H1 (cell line): Measurements from ENCODE around the gene QRSL1.

ENCODE experiments used
- BACH1 ChIP-seq: IDR thresholded peaks from 2 replicates; pipeline ENCODE4 v1.6.1; 2012; ENCODE audit warnings: low read length, improper control_type of control experiment
- BRCA1 ChIP-seq: IDR thresholded peaks from 2 replicates; pipeline ENCODE4 v1.6.1; 2012; ENCODE audit warnings: low read depth, low read length, improper control_type of control experiment
- CEBPB ChIP-seq: IDR thresholded peaks from 2 replicates; pipeline ENCODE4 v1.6.1; 2012; ENCODE audit warnings: low read depth, low read length
- CREB1 ChIP-seq: IDR thresholded peaks from 2 replicates; pipeline ENCODE4 v1.6.1; 2012; ENCODE audit warnings: inconsistent platforms
- EZH2 ChIP-seq: fragments of 200-600 bp; sonication (generic); IDR thresholded peaks from 2 replicates; pipeline ENCODE4 v1.7.1; 2012; ENCODE audit warnings: low read depth, mild to moderate bottlenecking, moderate library complexity, low read length, inconsistent platforms; ENCODE audit not compliant: severe bottlenecking
- POLR2A ChIP-seq, 2 experiments: IDR thresholded peaks; 1 replicate in 1 of 2; 2 replicates in 1 of 2; pipeline ENCODE4 v1.6.1; 2011; ENCODE audit warnings: low read depth in 2 of 2, low read length in 2 of 2, mild to moderate bottlenecking in 2 of 2; ENCODE audit errors: control extremely low read depth in 1 of 2
- POLR2AphosphoS5 ChIP-seq: IDR thresholded peaks from 2 replicates; pipeline ENCODE4 v1.6.1; 2011; ENCODE audit warnings: low read depth, low read length
- TAF1 ChIP-seq: IDR thresholded peaks from 2 replicates; pipeline ENCODE4 v1.6.1; 2011; ENCODE audit warnings: mild to moderate bottlenecking, low read depth, low read length
- TEAD4 ChIP-seq: IDR thresholded peaks from 2 replicates; pipeline ENCODE4 v1.6.1; 2012; ENCODE audit warnings: low read depth, low read length, inconsistent platforms, mixed read lengths
- TF ChIP-seq, protein P1 (sequence below), 3 experiments: IDR thresholded peaks; 1 replicate in 2 of 3; 2 replicates in 1 of 3; pipeline versions ENCODE4 v1.5.1 to v1.6.1; 2011; ENCODE audit warnings: low read length in 3 of 3, mild to moderate bottlenecking in 3 of 3, inconsistent platforms in 2 of 3, low read depth in 1 of 3, moderate library complexity in 1 of 3; ENCODE audit not compliant: insufficient read depth in 1 of 3; ENCODE audit errors: control extremely low read depth in 1 of 3
- TF ChIP-seq, protein P2 (sequence below): IDR thresholded peaks from 2 replicates; pipeline ENCODE4 v1.6.1; 2012; ENCODE audit warnings: inconsistent platforms

DNA sequence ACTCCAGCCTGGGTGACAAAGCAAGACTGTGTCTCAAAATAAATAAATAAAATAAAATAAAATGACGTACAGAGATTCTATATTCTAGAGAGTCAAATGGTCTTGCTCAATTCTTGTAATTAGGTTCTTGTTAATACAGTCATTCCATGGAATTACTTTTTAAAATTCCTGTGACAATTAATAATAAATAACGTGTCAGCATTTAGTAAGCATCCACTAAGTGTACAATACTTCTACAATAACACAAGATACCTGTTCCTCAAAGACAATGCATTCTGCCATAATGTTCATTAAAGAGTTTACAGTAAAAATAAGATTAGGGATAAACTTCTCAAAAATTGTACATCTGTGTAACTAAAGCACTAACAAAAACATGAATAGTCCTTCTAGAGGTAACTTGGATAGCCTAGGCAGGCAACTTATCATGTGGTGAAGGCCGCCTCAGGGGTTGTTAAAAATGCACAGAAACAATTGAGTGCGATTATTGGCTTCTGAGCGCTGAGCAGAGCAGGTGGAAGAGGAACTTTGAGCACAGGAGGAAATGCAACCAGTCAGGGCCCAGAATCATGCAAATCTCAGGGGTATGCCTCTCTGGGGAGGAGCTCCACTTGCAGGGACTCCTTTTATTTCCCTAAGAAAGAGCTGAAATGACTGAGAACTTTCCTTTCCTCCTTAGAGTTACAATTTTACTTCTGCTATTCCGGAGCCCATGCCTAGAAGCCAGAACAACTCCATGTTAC lies 37.1 kb downstream of the QRSL1 start:
- no peak for TF ChIP-seq CREB1
- no peak for TF ChIP-seq BACH1
- TF ChIP-seq CEBPB: no peak
- no peak for TF ChIP-seq TAF1
- TF ChIP-seq, protein P1, sequence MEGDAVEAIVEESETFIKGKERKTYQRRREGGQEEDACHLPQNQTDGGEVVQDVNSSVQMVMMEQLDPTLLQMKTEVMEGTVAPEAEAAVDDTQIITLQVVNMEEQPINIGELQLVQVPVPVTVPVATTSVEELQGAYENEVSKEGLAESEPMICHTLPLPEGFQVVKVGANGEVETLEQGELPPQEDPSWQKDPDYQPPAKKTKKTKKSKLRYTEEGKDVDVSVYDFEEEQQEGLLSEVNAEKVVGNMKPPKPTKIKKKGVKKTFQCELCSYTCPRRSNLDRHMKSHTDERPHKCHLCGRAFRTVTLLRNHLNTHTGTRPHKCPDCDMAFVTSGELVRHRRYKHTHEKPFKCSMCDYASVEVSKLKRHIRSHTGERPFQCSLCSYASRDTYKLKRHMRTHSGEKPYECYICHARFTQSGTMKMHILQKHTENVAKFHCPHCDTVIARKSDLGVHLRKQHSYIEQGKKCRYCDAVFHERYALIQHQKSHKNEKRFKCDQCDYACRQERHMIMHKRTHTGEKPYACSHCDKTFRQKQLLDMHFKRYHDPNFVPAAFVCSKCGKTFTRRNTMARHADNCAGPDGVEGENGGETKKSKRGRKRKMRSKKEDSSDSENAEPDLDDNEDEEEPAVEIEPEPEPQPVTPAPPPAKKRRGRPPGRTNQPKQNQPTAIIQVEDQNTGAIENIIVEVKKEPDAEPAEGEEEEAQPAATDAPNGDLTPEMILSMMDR (IDR thresholded peaks at IDR 0.05; ENCODE audit: control extremely low read depth in 1 of 3, insufficient read depth in 1 of 3, low read depth in 1 of 3, low read length in 3 of 3): no peak
- TF ChIP-seq POLR2A (IDR thresholded peaks at IDR 0.05; ENCODE audit: control extremely low read depth in 1 of 2, low read depth in 2 of 2, low read length in 2 of 2): no peak
- TF ChIP-seq POLR2AphosphoS5: no peak
- TF ChIP-seq EZH2: no peak
- TF ChIP-seq, protein P2, sequence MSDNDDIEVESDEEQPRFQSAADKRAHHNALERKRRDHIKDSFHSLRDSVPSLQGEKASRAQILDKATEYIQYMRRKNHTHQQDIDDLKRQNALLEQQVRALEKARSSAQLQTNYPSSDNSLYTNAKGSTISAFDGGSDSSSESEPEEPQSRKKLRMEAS: no peak
- no peak for TF ChIP-seq TEAD4
- TF ChIP-seq BRCA1: no peak
